Prostate gland (tissue), 2 donors: ENCODE results near the gene CCDC195.

Experiments
- POLR2A ChIP-seq: fragments of 450-650 bp; IDR thresholded peaks from one replicate; pipeline ENCODE4 v1.6.1; 2016; ENCODE audit warnings: antibody characterized with exemption, mild to moderate bottlenecking
- POLR2AphosphoS5 ChIP-seq: sonication (generic); formaldehyde crosslinking; IDR thresholded peaks from one replicate; pipeline ENCODE4 v1.6.1; 2017; ENCODE audit warnings: antibody characterized with exemption
- TF ChIP-seq, protein P1 (sequence below), 4 experiments: fragments of 200-600 bp in 2 of 4; fragments of 450-650 bp in 2 of 4; sonication (generic) in 2 of 4; IDR thresholded peaks; 1 replicate in 3 of 4; 2 replicates in 1 of 4; pipeline ENCODE4 v1.5.1; 2016 to 2019; ENCODE audit warnings: antibody characterized with exemption in 4 of 4, mild to moderate bottlenecking in 2 of 4, moderate library complexity in 2 of 4

- TF ChIP-seq, protein P1, sequence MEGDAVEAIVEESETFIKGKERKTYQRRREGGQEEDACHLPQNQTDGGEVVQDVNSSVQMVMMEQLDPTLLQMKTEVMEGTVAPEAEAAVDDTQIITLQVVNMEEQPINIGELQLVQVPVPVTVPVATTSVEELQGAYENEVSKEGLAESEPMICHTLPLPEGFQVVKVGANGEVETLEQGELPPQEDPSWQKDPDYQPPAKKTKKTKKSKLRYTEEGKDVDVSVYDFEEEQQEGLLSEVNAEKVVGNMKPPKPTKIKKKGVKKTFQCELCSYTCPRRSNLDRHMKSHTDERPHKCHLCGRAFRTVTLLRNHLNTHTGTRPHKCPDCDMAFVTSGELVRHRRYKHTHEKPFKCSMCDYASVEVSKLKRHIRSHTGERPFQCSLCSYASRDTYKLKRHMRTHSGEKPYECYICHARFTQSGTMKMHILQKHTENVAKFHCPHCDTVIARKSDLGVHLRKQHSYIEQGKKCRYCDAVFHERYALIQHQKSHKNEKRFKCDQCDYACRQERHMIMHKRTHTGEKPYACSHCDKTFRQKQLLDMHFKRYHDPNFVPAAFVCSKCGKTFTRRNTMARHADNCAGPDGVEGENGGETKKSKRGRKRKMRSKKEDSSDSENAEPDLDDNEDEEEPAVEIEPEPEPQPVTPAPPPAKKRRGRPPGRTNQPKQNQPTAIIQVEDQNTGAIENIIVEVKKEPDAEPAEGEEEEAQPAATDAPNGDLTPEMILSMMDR (IDR thresholded peaks at IDR 0.05): no peak
- TF ChIP-seq POLR2A (no peak), POLR2AphosphoS5 (no peak)
Observed at GRCh38 chr2:224731665-224732064, 15.5 kb upstream of the CCDC195 start.
